GM23338 (cell line): Measurements from ENCODE around the gene COL4A5. TPM values are rescaled to one million over a fixed set of nuclear protein-coding genes. Genes with fewer than 3 reads are reported as not detected.

Experiments used
- ATAC-seq: fragments of 200-7000 bp; cut with Tn5 transposase; 3 replicates; pipeline ENCODE4 v1.9.1; 2020
- DNase-seq: peaks from one replicate; pipeline ENCODE4 v3.0.0-alpha.2; 2015; ENCODE audit warnings: low spot score
- H2AFZ ChIP-seq: fragments of 200-600 bp; sonication (generic); 2 replicates; pipeline ENCODE4 v1.8.0; 2016; ENCODE audit warnings: antibody characterized with exemption, mild to moderate bottlenecking, moderate library complexity
- H3F3A ChIP-seq: fragments of 200-600 bp; sonication (generic); replicated peaks from 2 replicates; pipeline ENCODE4 v1.8.0; 2017; ENCODE audit warnings: antibody characterized with exemption, mixed run types, low read depth
- H3K27ac ChIP-seq: fragments of 200-600 bp; sonication (generic); 2 replicates; pipeline ENCODE4 v1.6.1; 2016; ENCODE audit warnings: low read depth
- H3K27me3 ChIP-seq: fragments of 200-600 bp; sonication (generic); 2 replicates; pipeline ENCODE4 v1.8.0; 2016; ENCODE audit warnings: mild to moderate bottlenecking, mixed run types, moderate library complexity; ENCODE audit not compliant: insufficient read depth
- H3K36me3 ChIP-seq: fragments of 200-600 bp; sonication (generic); 2 replicates; pipeline ENCODE4 v1.8.0; 2016; ENCODE audit warnings: mild to moderate bottlenecking; ENCODE audit not compliant: insufficient read depth
- H3K4me1 ChIP-seq: fragments of 200-600 bp; sonication (generic); 2 replicates; pipeline ENCODE4 v1.8.0; 2016; ENCODE audit warnings: mild to moderate bottlenecking, moderate library complexity; ENCODE audit not compliant: insufficient read depth
- H3K4me2 ChIP-seq: fragments of 200-600 bp; sonication (generic); 2 replicates; pipeline ENCODE4 v1.7.1; 2017; ENCODE audit warnings: mixed run types
- H3K4me3 ChIP-seq: fragments of 200-600 bp; sonication (generic); 2 replicates; pipeline ENCODE4 v1.6.1; 2016; ENCODE audit warnings: mixed run types
- H3K79me2 ChIP-seq: fragments of 200-600 bp; sonication (generic); replicated peaks from 2 replicates; pipeline ENCODE4 v1.8.0; 2017; ENCODE audit warnings: mild to moderate bottlenecking; ENCODE audit not compliant: insufficient read depth
- H3K9me2 ChIP-seq: fragments of 200-600 bp; sonication (generic); 2 replicates; pipeline ENCODE4 v1.8.0; 2017; ENCODE audit not compliant: insufficient read depth
- H4K20me1 ChIP-seq: fragments of 200-600 bp; sonication (generic); replicated peaks from 2 replicates; pipeline ENCODE4 v1.8.0; 2017; ENCODE audit warnings: mild to moderate bottlenecking; ENCODE audit not compliant: insufficient read depth
- H3K27ac Mint-ChIP-seq: 2 replicates; pipeline ENCODE4 v1.8.0; 2020; ENCODE audit warnings: inconsistent platforms, mild to moderate bottlenecking, moderate library complexity, mixed read lengths
- H3K27me3 Mint-ChIP-seq: 3 replicates; pipeline ENCODE4 v1.8.0; 2022; ENCODE audit warnings: low read depth, mild to moderate bottlenecking, moderate library complexity, mixed read lengths, inconsistent platforms; ENCODE audit not compliant: insufficient read depth, poor library complexity
- H3K36me3 Mint-ChIP-seq: 3 replicates; pipeline ENCODE4 v1.8.0; 2021; ENCODE audit warnings: low read depth, mild to moderate bottlenecking, inconsistent platforms, moderate library complexity, mixed read lengths
- H3K4me1 Mint-ChIP-seq: 3 replicates; pipeline ENCODE4 v1.8.0; 2020; ENCODE audit warnings: mild to moderate bottlenecking, inconsistent platforms, mixed read lengths
- H3K4me3 Mint-ChIP-seq: 3 replicates; pipeline ENCODE4 v1.8.0; 2021; ENCODE audit warnings: moderate library complexity, mild to moderate bottlenecking, inconsistent platforms, mixed read lengths
- H3K9me3 Mint-ChIP-seq: 3 replicates; pipeline ENCODE4 v1.8.0; 2020; ENCODE audit warnings: moderate library complexity, mild to moderate bottlenecking, inconsistent platforms, mixed read lengths
- CREB1 ChIP-seq: fragments of 250-450 bp; sonication (Bioruptor Pico); IDR thresholded peaks from 2 replicates; pipeline ENCODE4 v1.5.0; 2020; ENCODE audit warnings: low read depth, mild to moderate bottlenecking, moderate library complexity
- EZH2 ChIP-seq: fragments of 200-600 bp; sonication (generic); IDR thresholded peaks from one replicate; pipeline ENCODE4 v1.8.0; 2017; ENCODE audit warnings: antibody characterized with exemption, mild to moderate bottlenecking, low read depth; ENCODE audit not compliant: unreplicated experiment
- EZH2phosphoT487 ChIP-seq: fragments of 200-600 bp; sonication (generic); IDR thresholded peaks from one replicate; pipeline ENCODE4 v1.8.1; 2018; ENCODE audit warnings: antibody characterized with exemption; ENCODE audit not compliant: unreplicated experiment
- JUNB ChIP-seq: IDR thresholded peaks from one replicate; pipeline ENCODE4 v1.6.1; 2016; ENCODE audit warnings: antibody characterized with exemption; ENCODE audit not compliant: unreplicated experiment
- NANOG ChIP-seq: IDR thresholded peaks from 2 replicates; pipeline ENCODE4 v1.6.1; 2016; ENCODE audit warnings: antibody characterized with exemption, borderline replicate concordance
- POLR2AphosphoS5 ChIP-seq: IDR thresholded peaks from 2 replicates; pipeline ENCODE4 v1.6.1; 2016; ENCODE audit warnings: antibody characterized with exemption, low read depth
- REST ChIP-seq: IDR thresholded peaks from one replicate; pipeline ENCODE4 v1.6.1; 2018; ENCODE audit warnings: antibody characterized with exemption; ENCODE audit not compliant: unreplicated experiment
- STAT1 ChIP-seq: IDR thresholded peaks from one replicate; pipeline ENCODE4 v1.6.1; 2016; ENCODE audit warnings: antibody characterized with exemption; ENCODE audit not compliant: unreplicated experiment
- ZNF114 ChIP-seq: fragments of 250-450 bp; sonication (Bioruptor Pico); IDR thresholded peaks from 2 replicates; pipeline ENCODE4 v1.5.0; 2020; ENCODE audit warnings: mild to moderate bottlenecking, moderate library complexity
- polyA plus RNA-seq: library from polyadenylated mRNA; unstranded; fragments of >200 nt; fragmentation: Nextera tagmentation; extraction: Ambion mirVana; gene quantifications from 2 replicates; pipeline ENCODE4 v1.2.1, GENCODE V29; 2016
- total RNA-seq: library from RNA; depleted of rRNA; stranded (reverse); fragments of >200 nt; shearing (Covaris generic); gene quantifications from 2 replicates; pipeline ENCODE4 v1.2.3, GENCODE V29; 2014
- TF ChIP-seq, protein P1 (sequence below): IDR thresholded peaks from 2 replicates; pipeline ENCODE4 v1.6.1; 2016; ENCODE audit warnings: antibody characterized with exemption
- TF ChIP-seq, protein P2 (sequence below), 2 experiments: fragments of 200-600 bp in 1 of 2; sonication (generic) in 1 of 2; conservative IDR thresholded peaks; 2 replicates each; pipeline versions ENCODE4 v1.5.1 to v1.6.1; 2016 to 2017; ENCODE audit warnings: antibody characterized with exemption in 2 of 2, low read depth in 2 of 2, mild to moderate bottlenecking in 2 of 2, moderate library complexity in 1 of 2

Gene COL4A5
- total and polyA plus RNA-seq, 2 experiments from 2014 or later, result 15.5 to 48.1 TPM

DNA sequence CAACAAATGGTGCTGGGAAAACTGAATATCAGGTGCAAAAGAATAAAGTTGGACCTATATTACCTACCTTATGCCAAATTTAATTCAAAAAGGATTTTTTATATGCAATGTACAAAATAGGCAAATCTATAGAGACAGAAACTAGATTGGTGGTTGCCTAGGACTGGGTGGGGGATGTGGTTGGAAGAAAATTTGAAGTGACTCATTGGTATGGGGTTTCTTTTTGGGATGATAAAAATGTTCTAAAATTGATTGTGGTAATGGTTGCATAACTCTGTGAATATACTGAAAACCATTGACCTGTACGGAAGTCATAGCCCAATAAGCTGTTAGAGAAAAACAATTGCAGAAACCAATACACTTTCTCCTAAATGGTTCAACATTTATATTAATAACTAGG lies 72.1 kb downstream of the COL4A5 start:
- no peaks in the 10 kb centered on the region for H3K27me3 ChIP-seq
- peaks cover 24% of the 10 kb centered on the region; the same call in 2 of the 3 replicates for H3K36me3 Mint-ChIP-seq
- H3F3A ChIP-seq, result no peaks in the 10 kb centered on the region
- no peak overlapping the region for H3K4me3 Mint-ChIP-seq
- H3K9me2 ChIP-seq, result no peaks in the 10 kb centered on the region
- ATAC-seq (no peak), DNase-seq (no peak)
- no peak overlapping the region for H2AFZ ChIP-seq
- no peaks in the 10 kb centered on the region; the same call in 1 of the 2 replicates for H3K79me2 ChIP-seq
- TF ChIP-seq ZNF114 (CRISPR knock-in tag) (no peak), NANOG (no peak), STAT1 (no peak), JUNB (no peak)
- H3K9me3 Mint-ChIP-seq, result peaks cover 20% of the 10 kb centered on the region; the same call in 2 of the 3 replicates
- no peaks in the 10 kb centered on the region for H4K20me1 ChIP-seq
- peaks cover 2% of the 10 kb centered on the region for H3K27me3 Mint-ChIP-seq
- H3K36me3 ChIP-seq, result no peaks in the 10 kb centered on the region
- no peak overlapping the region for H3K27ac Mint-ChIP-seq
- H3K4me1 ChIP-seq, result no peaks in the 10 kb centered on the region
- peaks cover 28% of the 10 kb centered on the region for H3K4me1 Mint-ChIP-seq
- H3K4me2 ChIP-seq, result no peak overlapping the region
- H3K4me3 ChIP-seq, result no peak overlapping the region
- H3K27ac ChIP-seq, result no peak overlapping the region

GRCh38 chrX:108516184-108516583 lies 76.5 kb downstream of the COL4A5 start:
- no peak for ATAC-seq
- TF ChIP-seq POLR2AphosphoS5 (no peak), REST (no peak), JUNB (no peak), STAT1 (no peak), CREB1 (CRISPR knock-in tag) (no peak), ZNF114 (CRISPR knock-in tag) (no peak), EZH2phosphoT487 (no peak), EZH2 (no peak), NANOG (no peak)
- TF ChIP-seq, protein P1, sequence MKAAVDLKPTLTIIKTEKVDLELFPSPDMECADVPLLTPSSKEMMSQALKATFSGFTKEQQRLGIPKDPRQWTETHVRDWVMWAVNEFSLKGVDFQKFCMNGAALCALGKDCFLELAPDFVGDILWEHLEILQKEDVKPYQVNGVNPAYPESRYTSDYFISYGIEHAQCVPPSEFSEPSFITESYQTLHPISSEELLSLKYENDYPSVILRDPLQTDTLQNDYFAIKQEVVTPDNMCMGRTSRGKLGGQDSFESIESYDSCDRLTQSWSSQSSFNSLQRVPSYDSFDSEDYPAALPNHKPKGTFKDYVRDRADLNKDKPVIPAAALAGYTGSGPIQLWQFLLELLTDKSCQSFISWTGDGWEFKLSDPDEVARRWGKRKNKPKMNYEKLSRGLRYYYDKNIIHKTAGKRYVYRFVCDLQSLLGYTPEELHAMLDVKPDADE, result no peak
- TF ChIP-seq, protein P2, sequence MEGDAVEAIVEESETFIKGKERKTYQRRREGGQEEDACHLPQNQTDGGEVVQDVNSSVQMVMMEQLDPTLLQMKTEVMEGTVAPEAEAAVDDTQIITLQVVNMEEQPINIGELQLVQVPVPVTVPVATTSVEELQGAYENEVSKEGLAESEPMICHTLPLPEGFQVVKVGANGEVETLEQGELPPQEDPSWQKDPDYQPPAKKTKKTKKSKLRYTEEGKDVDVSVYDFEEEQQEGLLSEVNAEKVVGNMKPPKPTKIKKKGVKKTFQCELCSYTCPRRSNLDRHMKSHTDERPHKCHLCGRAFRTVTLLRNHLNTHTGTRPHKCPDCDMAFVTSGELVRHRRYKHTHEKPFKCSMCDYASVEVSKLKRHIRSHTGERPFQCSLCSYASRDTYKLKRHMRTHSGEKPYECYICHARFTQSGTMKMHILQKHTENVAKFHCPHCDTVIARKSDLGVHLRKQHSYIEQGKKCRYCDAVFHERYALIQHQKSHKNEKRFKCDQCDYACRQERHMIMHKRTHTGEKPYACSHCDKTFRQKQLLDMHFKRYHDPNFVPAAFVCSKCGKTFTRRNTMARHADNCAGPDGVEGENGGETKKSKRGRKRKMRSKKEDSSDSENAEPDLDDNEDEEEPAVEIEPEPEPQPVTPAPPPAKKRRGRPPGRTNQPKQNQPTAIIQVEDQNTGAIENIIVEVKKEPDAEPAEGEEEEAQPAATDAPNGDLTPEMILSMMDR (conservative IDR thresholded peaks at IDR 0.05; ENCODE audit: low read depth in 2 of 2), result no peak

More at GRCh38 chrX:108516184-108516583, 76.5 kb downstream of the COL4A5 start:
- no peak for DNase-seq
- H3K27ac Mint-ChIP-seq, result no peak overlapping the region; the same call in none of the 2 replicates
- H3K27me3 Mint-ChIP-seq, result peaks cover 2% of the 10 kb centered on the region
- Histone ChIP-seq H3K4me3 (no peak overlapping the region), H3F3A (no peaks in the 10 kb centered on the region), H4K20me1 (no peaks in the 10 kb centered on the region), H3K27me3 (no peaks in the 10 kb centered on the region), H3K4me2 (0 out of 2 replicates have a peak overlapping the region, but pooled peaks have one; percentile 12), H3K27ac (no peak overlapping the region), H2AFZ (no peak overlapping the region), H3K79me2 (no peaks in the 10 kb centered on the region; the same call in 1 of the 2 replicates), H3K36me3 (no peaks in the 10 kb centered on the region), H3K9me2 (no peaks in the 10 kb centered on the region), H3K4me1 (no peaks in the 10 kb centered on the region)
- H3K36me3 Mint-ChIP-seq, result peaks cover 9% of the 10 kb centered on the region; the same call in 2 of the 3 replicates
- peaks cover 28% of the 10 kb centered on the region for H3K4me1 Mint-ChIP-seq
- no peak overlapping the region for H3K4me3 Mint-ChIP-seq
- H3K9me3 Mint-ChIP-seq, result peaks cover 2% of the 10 kb centered on the region; the same call in 1 of the 3 replicates
